MM.1S (cell line): Measurements from ENCODE around the gene GSC.

ENCODE experiments used
- DNase-seq: peaks from one replicate; pipeline ENCODE4 v3.0.0-alpha.2; 2015
- H2AFZ ChIP-seq: fragments of 300-600 bp; sonication (generic); 2 replicates; pipeline ENCODE4 v1.6.0; 2016; ENCODE audit warnings: antibody characterized with exemption, low read length
- H3F3A ChIP-seq: fragments of 300-600 bp; sonication (generic); 2 replicates; pipeline ENCODE4 v1.6.1; 2016; ENCODE audit warnings: mild to moderate bottlenecking, antibody characterized with exemption, low read length, moderate library complexity, mixed read lengths; ENCODE audit not compliant: insufficient read depth
- H3K27ac ChIP-seq: fragments of 300-600 bp; sonication (generic); 2 replicates; pipeline ENCODE4 v1.5.1; 2016; ENCODE audit warnings: mild to moderate bottlenecking, low read length
- H3K27me3 ChIP-seq: fragments of 300-600 bp; sonication (generic); replicated peaks from 2 replicates; pipeline ENCODE4 v1.6.0; 2016; ENCODE audit warnings: low read length; ENCODE audit not compliant: insufficient read depth
- H3K36me3 ChIP-seq: fragments of 300-600 bp; sonication (generic); replicated peaks from 2 replicates; pipeline ENCODE4 v1.6.1; 2016; ENCODE audit warnings: mild to moderate bottlenecking, low read length, mixed read lengths; ENCODE audit not compliant: insufficient read depth
- H3K4me1 ChIP-seq: fragments of 300-600 bp; sonication (generic); 2 replicates; pipeline ENCODE4 v1.6.1; 2016; ENCODE audit warnings: low read length, mixed read lengths
- H3K4me2 ChIP-seq: fragments of 300-600 bp; sonication (generic); 2 replicates; pipeline ENCODE4 v1.6.0; 2016; ENCODE audit warnings: low read depth, low read length
- H3K4me3 ChIP-seq: fragments of 300-600 bp; sonication (generic); 2 replicates; pipeline ENCODE4 v1.5.1; 2016; ENCODE audit warnings: low read length, mixed read lengths
- H3K79me2 ChIP-seq: fragments of 300-600 bp; sonication (generic); 2 replicates; pipeline ENCODE4 v1.6.1; 2016; ENCODE audit warnings: mixed run types, low read length, mixed read lengths
- H3K9ac ChIP-seq: fragments of 300-600 bp; sonication (generic); 2 replicates; pipeline ENCODE4 v1.6.1; 2016; ENCODE audit warnings: low read length, mixed read lengths
- H3K9me2 ChIP-seq: fragments of 300-600 bp; sonication (generic); replicated peaks from 2 replicates; pipeline ENCODE4 v1.6.1; 2016; ENCODE audit warnings: mild to moderate bottlenecking, low read length, mixed read lengths; ENCODE audit not compliant: insufficient read depth
- H3K9me3 ChIP-seq: fragments of 300-600 bp; sonication (generic); replicated peaks from 2 replicates; pipeline ENCODE4 v1.6.1; 2016; ENCODE audit warnings: mild to moderate bottlenecking, low read length, mixed read lengths; ENCODE audit not compliant: insufficient read depth
- H4K20me1 ChIP-seq: fragments of 300-600 bp; sonication (generic); 2 replicates; pipeline ENCODE4 v1.6.1; 2016; ENCODE audit warnings: mild to moderate bottlenecking, low read length, moderate library complexity, mixed read lengths; ENCODE audit not compliant: insufficient read depth
- EZH2 ChIP-seq: fragments of 300-600 bp; sonication (generic); optimal IDR thresholded peaks from 2 replicates; pipeline ENCODE3; 2017; ENCODE audit warnings: low read depth, mild to moderate bottlenecking, antibody characterized with exemption, low read length, mixed read lengths
- EZH2phosphoT487 ChIP-seq: fragments of 300-600 bp; sonication (generic); IDR thresholded peaks from 2 replicates; pipeline ENCODE4 v1.6.1; 2018; ENCODE audit warnings: antibody characterized with exemption, low read length
- TF ChIP-seq, protein P1 (sequence below): fragments of 300-600 bp; sonication (generic); IDR thresholded peaks from 2 replicates; pipeline ENCODE4 v1.5.1; 2016; ENCODE audit warnings: antibody characterized with exemption, low read length, mixed read lengths

GSC gene

DNA sequence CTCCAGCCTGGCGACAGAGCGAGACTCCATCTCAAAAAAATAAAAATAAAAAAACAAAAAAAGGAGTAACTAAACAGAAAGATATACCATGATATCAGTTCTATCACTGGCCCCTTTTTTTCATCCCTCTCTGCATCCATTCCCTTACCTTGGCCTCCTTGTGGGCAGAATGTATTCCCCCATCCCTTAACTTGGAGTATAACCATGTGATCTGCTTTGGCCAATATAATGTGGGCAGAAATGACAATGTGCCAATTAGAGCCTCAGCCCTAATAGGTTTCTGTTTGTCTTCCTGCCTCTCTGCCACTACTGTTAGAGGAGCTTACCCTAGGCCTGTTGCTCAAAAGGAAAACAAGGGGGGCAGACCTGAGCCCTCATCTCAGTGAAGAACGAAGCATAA, 23.8 kb downstream of the GSC start:
- H3K36me3 ChIP-seq: no peaks in the 10 kb centered on the region
- no peaks in the 10 kb centered on the region for H3K9me3 ChIP-seq
- H3K79me2 ChIP-seq: no peaks in the 10 kb centered on the region
- no peaks in the 10 kb centered on the region for H3F3A ChIP-seq
- no peaks in the 10 kb centered on the region for H4K20me1 ChIP-seq
- H3K9me2 ChIP-seq: no peaks in the 10 kb centered on the region
- no peak overlapping the region for H3K9ac ChIP-seq
- DNase-seq: no peak
- H3K4me3 ChIP-seq: no peak overlapping the region
- no peaks in the 10 kb centered on the region for H3K4me1 ChIP-seq
- H3K27me3 ChIP-seq: no peaks in the 10 kb centered on the region
- TF ChIP-seq EZH2phosphoT487: no peak
- TF ChIP-seq, protein P1, sequence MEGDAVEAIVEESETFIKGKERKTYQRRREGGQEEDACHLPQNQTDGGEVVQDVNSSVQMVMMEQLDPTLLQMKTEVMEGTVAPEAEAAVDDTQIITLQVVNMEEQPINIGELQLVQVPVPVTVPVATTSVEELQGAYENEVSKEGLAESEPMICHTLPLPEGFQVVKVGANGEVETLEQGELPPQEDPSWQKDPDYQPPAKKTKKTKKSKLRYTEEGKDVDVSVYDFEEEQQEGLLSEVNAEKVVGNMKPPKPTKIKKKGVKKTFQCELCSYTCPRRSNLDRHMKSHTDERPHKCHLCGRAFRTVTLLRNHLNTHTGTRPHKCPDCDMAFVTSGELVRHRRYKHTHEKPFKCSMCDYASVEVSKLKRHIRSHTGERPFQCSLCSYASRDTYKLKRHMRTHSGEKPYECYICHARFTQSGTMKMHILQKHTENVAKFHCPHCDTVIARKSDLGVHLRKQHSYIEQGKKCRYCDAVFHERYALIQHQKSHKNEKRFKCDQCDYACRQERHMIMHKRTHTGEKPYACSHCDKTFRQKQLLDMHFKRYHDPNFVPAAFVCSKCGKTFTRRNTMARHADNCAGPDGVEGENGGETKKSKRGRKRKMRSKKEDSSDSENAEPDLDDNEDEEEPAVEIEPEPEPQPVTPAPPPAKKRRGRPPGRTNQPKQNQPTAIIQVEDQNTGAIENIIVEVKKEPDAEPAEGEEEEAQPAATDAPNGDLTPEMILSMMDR: no peak
- no peak for TF ChIP-seq EZH2
- H3K4me2 ChIP-seq: no peak overlapping the region
- no peak overlapping the region for H3K27ac ChIP-seq
- no peak overlapping the region for H2AFZ ChIP-seq

DNA sequence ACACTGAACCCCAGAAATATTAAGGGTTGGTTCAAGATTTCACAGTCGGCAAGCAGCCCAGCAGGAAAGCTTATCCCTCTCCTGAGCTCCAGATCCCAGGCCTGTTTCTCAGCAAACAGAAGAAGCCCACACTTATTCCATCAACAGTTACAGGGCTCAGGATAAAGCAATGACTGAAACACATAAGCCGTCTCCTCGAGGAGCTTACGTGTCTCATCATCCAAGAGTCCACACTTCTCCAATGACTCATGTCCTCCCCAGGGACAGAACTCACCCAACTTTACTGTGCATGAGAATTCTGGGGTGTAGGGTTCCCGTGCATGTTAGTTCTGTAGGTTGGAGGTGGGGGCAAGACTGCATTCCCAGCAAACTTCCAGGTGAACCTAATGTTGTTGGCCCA, 31.2 kb downstream of the GSC start:
- Histone ChIP-seq H3K27me3 (no peaks in the 10 kb centered on the region), H3K4me2 (no peak overlapping the region), H4K20me1 (no peaks in the 10 kb centered on the region), H3F3A (no peaks in the 10 kb centered on the region), H2AFZ (no peak overlapping the region), H3K4me1 (no peaks in the 10 kb centered on the region), H3K9ac (no peak overlapping the region), H3K9me2 (no peaks in the 10 kb centered on the region), H3K27ac (no peak overlapping the region), H3K4me3 (no peak overlapping the region), H3K79me2 (no peaks in the 10 kb centered on the region), H3K36me3 (no peaks in the 10 kb centered on the region), H3K9me3 (no peaks in the 10 kb centered on the region)
- no peak for TF ChIP-seq EZH2
- TF ChIP-seq EZH2phosphoT487: no peak
- TF ChIP-seq, protein P1: no peak
- DNase-seq: no peak

DNA sequence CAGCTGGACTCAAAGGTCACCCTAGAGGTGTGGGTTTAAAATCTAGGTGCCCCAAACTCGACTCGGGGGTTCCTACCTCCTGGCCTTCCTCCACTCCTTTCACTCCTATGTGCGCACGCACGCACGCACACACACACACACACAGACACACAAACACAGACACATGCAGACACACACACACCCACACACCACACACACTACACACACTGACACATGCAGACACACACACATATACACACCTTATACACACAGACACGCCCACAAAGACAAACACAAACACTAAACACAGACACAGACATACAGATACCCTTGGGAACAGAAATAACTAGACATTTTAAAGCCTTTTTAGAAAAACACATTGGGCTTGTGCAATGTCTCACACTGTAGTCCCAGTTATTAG, 31.8 kb downstream of the GSC start:
- Histone ChIP-seq H3K79me2 (no peaks in the 10 kb centered on the region), H3K27me3 (no peaks in the 10 kb centered on the region), H3K4me1 (no peaks in the 10 kb centered on the region), H3K36me3 (no peaks in the 10 kb centered on the region), H3K9me2 (no peaks in the 10 kb centered on the region), H3K4me3 (no peak overlapping the region), H3K9me3 (no peaks in the 10 kb centered on the region), H3F3A (no peaks in the 10 kb centered on the region), H3K4me2 (no peak overlapping the region), H4K20me1 (no peaks in the 10 kb centered on the region), H3K9ac (no peak overlapping the region), H2AFZ (no peak overlapping the region), H3K27ac (no peak overlapping the region)
- TF ChIP-seq, protein P1: no peak
- TF ChIP-seq EZH2phosphoT487: no peak
- no peak for TF ChIP-seq EZH2
- no peak for DNase-seq
